Mononuclear cell (primary cell): Measurements from ENCODE around the gene KPNA4. TPM values are rescaled to one million over a fixed set of nuclear protein-coding genes. Genes with fewer than 3 reads are reported as not detected.
"Not testable (repeated sequence)": the region's sequence is repeated elsewhere in the genome, so short reads cannot be mapped to it uniquely, and the experiment has no call there.

Experiments used
- H3K27me3 ChIP-seq: 2 replicates; pipeline ENCODE4 v1.6.0; 2011; ENCODE audit warnings: low read length, control low read depth; ENCODE audit not compliant: insufficient read depth
- H3K4me1 ChIP-seq: 2 replicates; pipeline ENCODE4 v1.5.1; 2011; ENCODE audit warnings: mild to moderate bottlenecking, low read length, control low read depth; ENCODE audit not compliant: insufficient read depth
- H3K4me3 ChIP-seq: 2 replicates; pipeline ENCODE4 v1.5.1; 2011; ENCODE audit warnings: mild to moderate bottlenecking, low read length, moderate library complexity
- H3K9me3 ChIP-seq: 2 replicates; pipeline ENCODE4 v1.5.1; 2011; ENCODE audit warnings: low read depth, mild to moderate bottlenecking, control low read depth, low read length
- total RNA-seq: library from RNA; depleted of rRNA; stranded (reverse); fragments of >200 nt; gene quantifications from one replicate; pipeline ENCODE4 v1.2.3, GENCODE V29; 2012

Gene KPNA4
- total RNA-seq, 1 donor = 32.8 TPM

- Histone ChIP-seq H3K4me3 (no peak overlapping the region), H3K4me1 (peaks cover 7% of the 10 kb centered on the region), H3K9me3 (no peaks in the 10 kb centered on the region), H3K27me3 (no peaks in the 10 kb centered on the region)
Measured at GRCh38 chr3:160459450-160459970, 105.9 kb downstream of the KPNA4 start.

- Histone ChIP-seq H3K9me3 (no peaks in the 10 kb centered on the region), H3K4me1 (peaks cover 7% of the 10 kb centered on the region), H3K27me3 (no peaks in the 10 kb centered on the region), H3K4me3 (no peak overlapping the region)
Measured at GRCh38 chr3:160458151-160458550, 107.2 kb downstream of the KPNA4 start.

- H3K9me3 ChIP-seq = no peaks in the 10 kb centered on the region
- H3K27me3 ChIP-seq = no peaks in the 10 kb centered on the region
- H3K4me3 ChIP-seq = no peak overlapping the region
- H3K4me1 ChIP-seq = peaks cover 7% of the 10 kb centered on the region
Measured at GRCh38 chr3:160455846-160456245, 109.5 kb downstream of the KPNA4 start.

- no peaks in the 10 kb centered on the region for H3K27me3 ChIP-seq
- no peaks in the 10 kb centered on the region for H3K9me3 ChIP-seq
- H3K4me3 ChIP-seq = no peak overlapping the region
- H3K4me1 ChIP-seq = peaks cover 12% of the 10 kb centered on the region
Measured at GRCh38 chr3:160454995-160455394, 110.4 kb downstream of the KPNA4 start.

GRCh38 chr3:160452251-160452650 lies 113.1 kb downstream of the KPNA4 start:
- H3K4me3 ChIP-seq, H3K9me3 ChIP-seq, H3K27me3 ChIP-seq: not testable (repeated sequence)
- H3K4me1 ChIP-seq = peaks cover 16% of the 10 kb centered on the region

- no peaks in the 10 kb centered on the region for H3K9me3 ChIP-seq
- H3K4me1 ChIP-seq = peaks cover 18% of the 10 kb centered on the region
- no peaks in the 10 kb centered on the region for H3K27me3 ChIP-seq
- H3K4me3 ChIP-seq = no peak overlapping the region
Measured at GRCh38 chr3:160451602-160452001, 113.8 kb downstream of the KPNA4 start.

GRCh38 chr3:160450846-160451245 lies 114.5 kb downstream of the KPNA4 start:
- Histone ChIP-seq H3K9me3 (no peaks in the 10 kb centered on the region), H3K4me1 (peaks cover 21% of the 10 kb centered on the region), H3K27me3 (no peaks in the 10 kb centered on the region), H3K4me3 (no peak overlapping the region)

GRCh38 chr3:160449636-160450598 lies 115.5 kb downstream of the KPNA4 start, which contains the start of gene TRIM59:
TRIM59 (minus strand) TSS chr3:160449786; CDS start chr3:160439183, 10,603 bp downstream.
- no peaks in the 10 kb centered on the region for H3K27me3 ChIP-seq
- peaks cover 24% of the 10 kb centered on the region for H3K4me1 ChIP-seq
- H3K4me3 ChIP-seq = peak within 1 kb of the TSS; percentile 81
- no peaks in the 10 kb centered on the region for H3K9me3 ChIP-seq

GRCh38 chr3:160448845-160449635 lies 116.3 kb downstream of the KPNA4 start:
- peak overlapping the region; percentile 81 for H3K4me3 ChIP-seq
- H3K4me1 ChIP-seq = peaks cover 24% of the 10 kb centered on the region
- no peaks in the 10 kb centered on the region for H3K9me3 ChIP-seq
- H3K27me3 ChIP-seq = no peaks in the 10 kb centered on the region

GRCh38 chr3:160447544-160447943 lies 117.8 kb downstream of the KPNA4 start:
- Histone ChIP-seq H3K9me3 (no peaks in the 10 kb centered on the region), H3K4me3 (no peak overlapping the region), H3K27me3 (no peaks in the 10 kb centered on the region), H3K4me1 (peaks cover 24% of the 10 kb centered on the region)

GRCh38 chr3:160446522-160447056 lies 118.8 kb downstream of the KPNA4 start:
- Histone ChIP-seq H3K27me3 (no peaks in the 10 kb centered on the region), H3K9me3 (no peaks in the 10 kb centered on the region), H3K4me1 (peaks cover 24% of the 10 kb centered on the region), H3K4me3 (no peak overlapping the region)

GRCh38 chr3:160445854-160446253 lies 119.5 kb downstream of the KPNA4 start:
- Histone ChIP-seq H3K9me3 (no peaks in the 10 kb centered on the region), H3K4me3 (no peak overlapping the region)

More at GRCh38 chr3:160445854-160446253, 119.5 kb downstream of the KPNA4 start:
- Histone ChIP-seq H3K27me3 (no peaks in the 10 kb centered on the region), H3K4me1 (peaks cover 24% of the 10 kb centered on the region)
